Measurements from ENCODE around the gene PSG7.
"Not testable (repeated sequence)": the region's sequence is repeated elsewhere in the genome, so short reads cannot be mapped to it uniquely, and the experiment has no call there.

PSG7 gene

DNA sequence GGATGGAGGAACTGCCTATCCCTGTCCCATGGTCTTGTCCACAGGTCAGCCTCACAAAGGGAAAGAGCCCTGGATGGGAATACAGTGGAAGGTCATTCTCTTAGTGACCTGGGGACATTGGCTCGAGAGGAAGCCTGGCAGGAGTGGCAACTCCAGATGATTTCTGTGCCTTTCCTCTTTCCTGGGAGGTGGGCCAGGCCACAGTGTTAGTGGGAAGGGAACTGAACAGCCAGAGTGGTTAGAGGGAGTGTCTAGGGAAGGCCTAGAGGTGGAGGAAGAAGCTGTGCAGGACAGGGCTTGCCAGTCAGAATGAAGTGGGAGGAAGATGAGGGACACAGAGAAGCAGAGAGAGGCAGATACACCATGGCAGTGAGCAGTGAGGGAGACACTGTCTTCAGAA lies 61.1 kb downstream of the PSG7 start:
- in situ Hi-C loops (cut with MboI; ENCODE audit: low pct_unique_long_range_greater_than_20kb, low sequenced_read_pairs); DNase-seq: not testable (repeated sequence)

DNA sequence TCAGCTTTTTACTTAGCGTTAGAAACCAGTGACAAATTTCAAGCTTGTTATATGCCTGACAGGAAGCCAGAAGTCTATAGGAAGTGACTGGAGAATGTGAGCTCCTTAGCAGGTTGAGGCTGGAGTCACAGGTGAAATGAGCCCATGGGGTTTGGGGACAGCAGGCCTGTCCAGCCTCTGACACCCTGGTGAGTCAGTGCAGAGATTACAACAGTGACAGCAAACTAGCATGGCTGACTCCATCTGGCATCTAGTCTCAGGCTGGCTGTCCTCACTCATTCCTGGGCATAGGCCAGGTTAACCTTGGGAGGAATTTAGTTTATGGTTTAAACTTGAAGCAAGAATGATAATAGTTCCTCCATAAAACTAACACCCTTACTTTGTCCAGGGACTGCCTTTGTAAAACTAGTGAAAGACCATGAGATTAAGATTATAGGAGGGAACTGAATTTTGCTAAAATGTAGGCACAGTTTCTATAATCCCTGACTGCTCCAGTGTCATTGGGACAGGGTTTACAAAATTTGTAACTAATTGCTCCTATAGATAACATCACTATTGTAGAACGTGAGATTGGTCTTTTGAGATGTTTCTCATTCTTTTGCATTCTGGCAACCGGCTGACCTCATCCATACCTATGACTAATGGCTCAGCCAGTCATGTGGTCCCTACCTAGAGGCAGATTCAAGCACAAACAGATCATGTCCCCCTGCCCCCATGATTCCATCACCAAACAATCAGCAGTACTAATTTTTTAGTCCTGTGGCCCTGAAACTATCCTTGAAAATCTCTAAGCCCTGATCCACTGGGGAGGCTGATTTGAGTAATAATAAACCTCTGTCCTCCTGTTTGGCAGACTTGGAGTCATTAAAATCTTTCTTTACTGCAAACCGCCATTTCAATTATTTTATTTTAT lies 61.9 kb downstream of the PSG7 start:
- in situ Hi-C loops (cut with MboI; ENCODE audit: low pct_unique_long_range_greater_than_20kb, low sequenced_read_pairs); DNase-seq: not testable (repeated sequence)

GRCh38 chr19:42874136-42874535 lies 62.9 kb downstream of the PSG7 start:
- DNase-seq; in situ Hi-C loops (cut with MboI; ENCODE audit: low pct_unique_long_range_greater_than_20kb, low sequenced_read_pairs): not testable (repeated sequence)

Data from KBM-7 (cell line).